HG02678 (cell line): Measurements from ENCODE around the gene FGF3.

ENCODE experiments used
- ATAC-seq: cut with Tn5 transposase; IDR thresholded peaks from one replicate; pipeline ENCODE4 v1.9.1; 2021; ENCODE audit warnings: mild to moderate bottlenecking, moderate library complexity; ENCODE audit not compliant: unreplicated experiment

FGF3 gene

DNA sequence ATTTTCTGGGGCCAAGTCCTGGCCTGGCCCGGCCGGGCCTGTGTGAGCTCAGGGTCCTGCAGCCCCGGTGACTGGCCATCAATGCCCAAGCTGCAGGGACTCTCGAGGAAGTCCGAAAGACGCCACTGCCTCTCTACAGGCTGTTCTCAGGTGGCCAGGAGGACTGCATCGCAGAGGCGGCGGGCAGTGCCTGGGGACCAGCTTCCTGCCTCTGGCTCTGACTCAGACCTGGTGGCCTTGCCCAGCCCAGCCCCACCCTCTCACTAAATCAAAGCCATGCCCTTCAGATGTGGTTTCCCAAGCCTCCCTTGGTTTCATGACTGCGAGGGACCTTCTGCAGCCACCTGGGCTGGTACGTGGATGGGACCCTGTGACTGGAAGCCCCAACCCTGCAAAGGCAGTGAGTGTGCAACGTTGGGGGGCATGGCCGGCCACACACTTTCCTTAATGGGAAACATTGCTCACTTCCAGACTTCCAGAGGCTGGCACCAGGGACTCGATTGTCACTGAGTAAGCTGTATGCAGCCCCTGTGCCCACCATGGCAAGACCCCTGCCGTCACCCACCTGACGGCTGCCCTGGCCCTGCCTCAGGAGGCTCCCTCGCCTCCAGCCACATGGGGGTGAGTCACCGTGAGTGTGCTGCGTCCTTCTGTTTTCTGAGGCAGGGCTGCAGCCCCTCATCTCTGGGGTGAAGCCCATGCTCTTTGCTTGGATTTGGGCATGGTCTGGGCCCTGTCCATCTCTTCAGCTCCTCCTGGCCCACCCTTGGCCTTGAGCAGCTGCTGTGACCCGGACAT is 6.0 kb upstream of the FGF3 start:
- no peak for ATAC-seq

- no peak for ATAC-seq
Observed at GRCh38 chr11:69823641-69824265, 4.5 kb upstream of the FGF3 start.

DNA sequence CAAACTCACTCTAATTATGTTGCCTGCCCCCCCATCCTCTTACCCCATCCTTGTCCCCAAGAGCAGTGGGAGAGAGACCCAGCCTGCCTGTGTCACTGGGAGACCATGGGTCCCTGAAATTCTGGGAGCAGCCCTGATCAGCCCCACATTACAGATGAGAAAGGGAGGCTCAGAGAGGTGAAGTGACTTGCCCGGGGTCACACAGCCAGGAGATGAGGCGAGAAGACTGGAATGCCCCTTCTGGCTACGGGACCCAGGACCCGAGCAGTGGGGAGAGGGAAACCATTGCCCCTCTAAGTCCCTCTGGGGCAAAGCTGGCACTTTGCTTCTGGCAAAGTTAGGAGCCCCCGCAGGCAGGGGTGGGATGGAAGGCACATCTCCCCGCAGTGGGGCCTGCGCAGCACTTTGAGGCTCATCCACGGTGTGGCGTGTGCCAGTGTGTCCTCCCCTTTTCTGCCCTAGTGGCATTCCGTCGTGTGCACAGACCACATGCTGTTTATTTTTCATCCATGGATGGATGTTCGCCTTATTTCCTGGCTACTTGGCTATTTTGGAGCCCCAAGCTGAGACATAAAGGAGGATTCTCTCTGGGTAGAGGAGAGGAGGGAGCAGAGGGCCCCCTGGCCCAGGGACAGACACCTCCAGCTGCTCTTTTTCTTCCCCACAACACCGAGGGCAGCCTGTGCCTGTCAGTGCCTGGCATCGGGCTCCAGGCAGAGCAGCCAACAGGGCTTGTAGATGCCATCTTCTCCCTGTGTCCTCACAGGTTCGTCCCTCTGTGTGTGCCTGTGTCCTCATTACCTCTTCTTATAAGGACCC is 3.7 kb upstream of the FGF3 start:
- ATAC-seq = no peak

GRCh38 chr11:69821511-69822040 is 2.4 kb upstream of the FGF3 start:
- ATAC-seq = no peak

DNA sequence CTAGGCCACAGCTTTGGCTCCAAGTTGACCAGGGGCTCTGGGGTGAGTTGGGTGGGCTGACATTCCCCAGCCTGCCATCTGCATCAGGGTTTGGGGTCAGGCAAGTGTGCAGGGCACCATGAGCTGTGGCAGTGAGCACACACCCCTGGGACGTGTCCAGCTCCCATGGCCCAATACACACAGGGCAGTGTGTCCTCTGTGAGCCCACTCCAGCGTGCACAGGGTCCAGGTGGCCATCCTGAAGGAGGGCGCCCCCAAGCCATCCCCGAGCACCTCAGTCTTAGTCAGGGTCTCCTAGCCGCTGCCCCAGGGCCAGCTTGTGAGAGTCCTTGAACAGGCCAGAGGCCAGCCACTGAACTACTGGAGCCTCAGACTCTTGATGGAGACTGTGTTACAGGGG is 1.2 kb upstream of the FGF3 start:
- ATAC-seq = no peak

DNA sequence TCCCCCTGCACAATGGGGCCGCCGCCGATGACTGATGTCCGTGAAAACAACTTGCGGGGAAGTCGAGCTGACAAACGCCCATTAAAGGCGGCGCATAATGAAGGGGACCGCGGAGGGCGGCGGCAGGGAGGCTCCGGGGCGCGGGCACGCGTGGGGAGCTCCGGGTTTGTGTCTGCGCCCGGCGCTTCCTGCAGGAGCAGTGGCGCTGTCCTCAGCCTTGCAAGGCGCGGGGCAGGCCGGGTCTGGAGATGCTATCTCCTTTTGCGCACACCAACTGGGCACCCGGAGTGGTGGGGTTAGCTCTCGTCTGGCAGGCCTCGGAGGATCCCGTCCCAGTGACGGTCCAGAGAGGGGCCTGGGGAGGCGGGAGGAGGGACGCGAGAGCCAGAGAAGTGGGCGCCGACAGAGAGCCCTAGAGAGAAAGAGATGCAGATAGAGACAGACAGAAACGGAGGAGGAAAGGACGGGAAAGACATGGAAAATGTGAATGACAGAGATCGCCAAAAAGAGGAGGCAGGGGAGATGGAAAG is 390 bp upstream of the FGF3 start:
- ATAC-seq = no peak

GRCh38 chr11:69818231-69818602 is 999 bp downstream of the FGF3 start:
- ATAC-seq = no peak

- ATAC-seq = no peak
Observed at GRCh38 chr11:69817265-69818230, 1.7 kb downstream of the FGF3 start.

GRCh38 chr11:69816671-69817070 is 2.5 kb downstream of the FGF3 start:
- ATAC-seq = no peak

DNA sequence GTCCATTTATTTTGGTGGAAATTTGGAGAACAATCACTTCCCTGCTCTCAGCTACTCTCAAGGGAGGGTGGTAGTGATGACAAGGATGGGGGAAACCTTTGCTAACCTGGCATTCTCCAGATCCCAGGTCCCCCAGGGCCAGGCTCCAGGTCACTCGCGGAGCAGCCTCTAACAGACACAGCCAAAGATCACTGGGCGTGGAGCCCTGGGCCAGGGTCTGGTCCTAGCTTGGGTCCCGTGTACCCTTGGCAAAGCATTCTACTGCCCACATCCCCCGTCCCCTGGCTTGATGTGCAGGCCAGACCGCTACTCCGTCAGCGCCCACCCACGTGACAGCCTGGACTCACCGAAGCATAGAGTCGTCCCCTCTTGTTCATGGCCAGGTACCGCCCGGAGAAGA is 3.2 kb downstream of the FGF3 start:
- ATAC-seq = no peak

- ATAC-seq = no peak
Observed at GRCh38 chr11:69814902-69815301, 4.3 kb downstream of the FGF3 start.

GRCh38 chr11:69814411-69814810 is 4.8 kb downstream of the FGF3 start:
- no peak for ATAC-seq

GRCh38 chr11:69813839-69814238 is 5.4 kb downstream of the FGF3 start:
- no peak for ATAC-seq

DNA sequence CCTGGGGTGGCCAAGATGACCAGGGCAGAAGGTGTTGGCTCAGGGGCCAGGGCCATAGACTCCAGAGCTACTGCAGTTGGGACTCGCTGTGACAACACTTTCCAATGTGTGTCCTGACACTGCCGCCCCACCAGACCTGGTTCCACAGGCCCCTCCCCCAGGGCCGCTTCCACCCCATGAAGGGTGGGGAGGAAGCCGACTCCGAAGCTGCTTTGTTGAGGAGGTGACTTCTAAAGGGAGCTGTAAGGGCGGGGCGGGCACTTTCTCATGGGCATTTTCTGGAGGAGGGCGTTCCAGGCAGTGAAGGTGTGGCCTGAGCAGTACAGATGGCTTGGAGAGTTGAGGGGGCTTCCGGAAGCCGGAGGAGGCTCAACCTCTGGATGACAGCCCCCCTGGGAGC is 6.3 kb downstream of the FGF3 start:
- ATAC-seq = no peak

GRCh38 chr11:69812256-69812655 is 7.0 kb downstream of the FGF3 start:
- no peak for ATAC-seq

DNA sequence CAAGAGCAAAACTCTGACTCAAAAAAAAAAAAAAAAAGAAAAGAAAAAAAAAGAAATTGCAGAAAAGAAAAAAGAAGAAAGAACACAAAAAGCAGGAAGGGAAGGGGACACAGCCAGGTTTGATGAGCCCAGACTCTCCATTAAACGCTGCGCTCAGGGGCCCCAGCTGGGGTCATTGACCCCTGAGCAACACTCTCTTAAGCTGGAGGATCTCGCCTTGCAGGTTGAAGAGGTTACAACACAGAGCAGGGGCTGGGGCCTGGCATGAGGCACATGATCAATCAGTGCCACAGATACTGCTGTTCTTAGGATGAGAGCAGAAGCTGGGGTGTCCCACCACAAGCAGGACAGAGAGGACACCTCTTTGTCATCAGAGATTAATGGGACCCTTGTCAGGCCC is 7.8 kb downstream of the FGF3 start:
- no peak for ATAC-seq

GRCh38 chr11:69810289-69811118 is 8.7 kb downstream of the FGF3 start:
- ATAC-seq = no peak

DNA sequence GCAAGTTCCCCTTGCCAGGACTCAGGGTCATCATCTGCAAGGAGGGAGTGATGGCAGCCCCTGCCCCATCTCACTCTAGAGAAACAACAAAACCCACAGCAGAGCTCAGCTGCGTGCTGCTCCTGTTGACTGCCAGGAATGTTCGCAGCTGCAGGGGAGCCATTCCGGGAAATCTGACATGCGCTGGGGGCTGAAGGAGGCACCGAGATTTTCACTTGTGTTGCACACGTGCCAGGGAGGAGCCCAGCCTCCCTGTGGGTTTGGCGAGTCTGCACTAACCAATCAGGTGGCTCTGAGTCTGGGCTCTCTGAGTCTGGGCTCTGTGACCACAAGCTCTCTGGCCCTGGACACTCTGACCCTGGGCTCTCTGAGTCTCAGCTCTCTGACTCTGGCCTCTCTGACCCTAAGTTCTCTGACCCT is 10.5 kb downstream of the FGF3 start:
- ATAC-seq = no peak

- ATAC-seq = no peak
Observed at GRCh38 chr11:69807106-69807815, 12.0 kb downstream of the FGF3 start.
